Osteoblast (primary cell): ENCODE measurements around the gene SOBP. TPM values are rescaled to one million over a fixed set of nuclear protein-coding genes. Genes with fewer than 3 reads are reported as not detected.

Experiments
- DNase-seq: peaks from one replicate; pipeline ENCODE4 v3.0.0; 2011; ENCODE audit warnings: low spot score, mixed read lengths; ENCODE audit not compliant: insufficient read length; ENCODE audit errors: missing footprints
- H2AFZ ChIP-seq: 2 replicates; pipeline ENCODE4 v1.6.0; 2011; ENCODE audit warnings: mild to moderate bottlenecking, low read length
- H3K27ac ChIP-seq: 2 replicates; pipeline ENCODE4 v1.5.1; 2011; ENCODE audit warnings: mild to moderate bottlenecking, low read depth, low read length, moderate library complexity
- H3K27me3 ChIP-seq: 2 replicates; pipeline ENCODE4 v1.6.0; 2012; ENCODE audit warnings: mild to moderate bottlenecking, control low read depth, inconsistent platforms, low read length, moderate library complexity; ENCODE audit not compliant: insufficient read depth
- H3K36me3 ChIP-seq: 2 replicates; pipeline ENCODE4 v1.5.1; 2011; ENCODE audit warnings: mild to moderate bottlenecking, low read length, control low read depth, moderate library complexity; ENCODE audit not compliant: insufficient read depth
- H3K4me1 ChIP-seq: 2 replicates; pipeline ENCODE4 v1.5.1; 2011; ENCODE audit warnings: mild to moderate bottlenecking, low read length, control low read depth, moderate library complexity; ENCODE audit not compliant: insufficient read depth
- H3K4me2 ChIP-seq: 2 replicates; pipeline ENCODE4 v1.6.0; 2011; ENCODE audit warnings: mild to moderate bottlenecking, low read length; ENCODE audit not compliant: insufficient read depth
- H3K4me3 ChIP-seq: fragments of 200-600 bp; sonication (generic); 3 replicates; pipeline ENCODE4 v1.5.1; 2012; ENCODE audit warnings: mild to moderate bottlenecking, low read length, inconsistent platforms; ENCODE audit not compliant: insufficient read depth
- H3K79me2 ChIP-seq: 2 replicates; pipeline ENCODE4 v1.6.0; 2012; ENCODE audit warnings: mild to moderate bottlenecking, low read length, control low read depth, inconsistent platforms; ENCODE audit not compliant: insufficient read depth
- H3K9me3 ChIP-seq: 2 replicates; pipeline ENCODE4 v1.5.1; 2011; ENCODE audit warnings: low read depth, low read length, control low read depth
- H4K20me1 ChIP-seq: 2 replicates; pipeline ENCODE4 v1.6.0; 2012; ENCODE audit warnings: mild to moderate bottlenecking, low read length, control low read depth; ENCODE audit not compliant: insufficient read depth
- CTCF ChIP-seq: IDR thresholded peaks from 2 replicates; pipeline ENCODE4 v1.5.1; 2011; ENCODE audit warnings: mild to moderate bottlenecking, low read depth, low read length, moderate library complexity; ENCODE audit errors: extremely low read depth
- total RNA-seq: library from RNA; depleted of rRNA; stranded (reverse); fragments of >200 nt; gene quantifications from 2 replicates; pipeline ENCODE4 v1.2.3, GENCODE V29; 2012

Gene SOBP
- total RNA-seq, 1 donor = 3.6 TPM

DNA sequence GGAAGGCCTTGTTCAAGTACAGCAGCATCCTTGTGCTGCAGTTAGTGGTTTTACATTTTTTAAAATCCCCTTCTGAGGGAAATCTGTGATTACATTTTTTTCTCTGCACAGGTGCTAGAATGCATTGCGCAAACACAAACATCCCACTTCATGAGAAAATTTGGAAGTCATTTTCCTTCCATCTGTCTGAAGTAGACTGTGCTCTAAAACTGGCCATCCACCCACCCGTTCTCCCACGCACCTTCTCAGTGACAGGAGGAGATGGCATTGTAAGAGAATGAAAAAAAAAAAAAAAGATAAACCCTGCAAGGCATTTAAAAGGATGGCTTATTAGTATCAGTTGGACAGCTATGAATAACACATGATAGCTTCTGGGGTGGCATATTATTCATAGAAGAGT, 65.0 kb downstream of the SOBP start:
- H3K79me2 ChIP-seq = no peaks in the 10 kb centered on the region
- H3K4me1 ChIP-seq = no peaks in the 10 kb centered on the region
- TF ChIP-seq CTCF = no peak
- no peak overlapping the region for H3K4me2 ChIP-seq
- no peaks in the 10 kb centered on the region for H3K27me3 ChIP-seq
- H4K20me1 ChIP-seq = no peaks in the 10 kb centered on the region
- H3K9me3 ChIP-seq = no peaks in the 10 kb centered on the region
- H3K36me3 ChIP-seq = no peaks in the 10 kb centered on the region
- no peak overlapping the region for H2AFZ ChIP-seq
- no peak overlapping the region for H3K27ac ChIP-seq
- no peak overlapping the region for H3K4me3 ChIP-seq
- no peak for DNase-seq

DNA sequence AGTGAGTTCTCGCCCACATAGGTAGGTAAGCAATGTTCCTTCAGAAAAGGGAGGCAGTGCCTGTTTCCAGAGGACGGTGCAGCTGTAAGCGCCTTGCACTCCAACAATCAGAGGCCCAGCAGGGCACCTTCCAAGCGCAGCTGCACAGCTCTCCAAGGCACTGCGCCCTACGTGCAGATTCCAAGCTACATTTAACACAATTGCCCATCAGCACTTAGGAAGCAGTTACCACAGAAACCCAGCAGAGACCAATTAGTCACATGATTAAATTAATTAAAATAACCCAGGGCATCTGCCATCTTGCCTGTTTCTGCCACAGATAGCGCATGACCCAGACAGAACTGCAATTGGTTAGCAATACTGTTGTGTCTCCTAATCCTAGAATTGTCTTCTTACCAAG, 65.5 kb downstream of the SOBP start:
- H3K4me2 ChIP-seq = no peak overlapping the region
- no peaks in the 10 kb centered on the region for H3K27me3 ChIP-seq
- no peak for DNase-seq
- no peak for TF ChIP-seq CTCF
- H3K36me3 ChIP-seq = no peaks in the 10 kb centered on the region
- H2AFZ ChIP-seq = no peak overlapping the region
- no peaks in the 10 kb centered on the region for H3K79me2 ChIP-seq
- H3K27ac ChIP-seq = no peak overlapping the region
- H3K4me3 ChIP-seq = no peak overlapping the region
- H3K9me3 ChIP-seq = no peaks in the 10 kb centered on the region
- H3K4me1 ChIP-seq = no peaks in the 10 kb centered on the region
- H4K20me1 ChIP-seq = no peaks in the 10 kb centered on the region

DNA sequence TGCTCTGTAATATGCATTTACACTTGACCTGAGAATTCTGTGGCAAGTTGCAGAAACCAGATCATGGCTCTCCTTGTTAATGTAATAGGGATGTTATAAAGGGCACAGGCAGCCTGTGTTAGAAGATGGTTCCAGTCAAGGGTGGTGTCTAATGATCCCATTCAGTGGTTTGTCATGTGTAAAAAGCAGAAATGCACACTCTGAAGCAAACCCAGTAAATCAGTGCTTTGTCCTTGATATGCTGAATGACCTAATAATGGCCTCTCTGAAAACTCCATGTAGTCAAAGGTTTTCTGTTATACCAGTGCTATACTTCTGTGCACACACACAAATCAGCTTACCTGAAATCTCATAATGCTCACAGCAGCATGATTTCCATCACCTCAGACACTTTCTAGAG, 66.2 kb downstream of the SOBP start:
- Histone ChIP-seq H3K79me2 (no peaks in the 10 kb centered on the region), H3K4me3 (no peak overlapping the region), H3K27me3 (no peaks in the 10 kb centered on the region), H3K4me1 (no peaks in the 10 kb centered on the region), H2AFZ (no peak overlapping the region), H3K9me3 (no peaks in the 10 kb centered on the region), H3K4me2 (no peak overlapping the region), H3K27ac (no peak overlapping the region), H4K20me1 (no peaks in the 10 kb centered on the region), H3K36me3 (no peaks in the 10 kb centered on the region)
- TF ChIP-seq CTCF = no peak
- DNase-seq = no peak

DNA sequence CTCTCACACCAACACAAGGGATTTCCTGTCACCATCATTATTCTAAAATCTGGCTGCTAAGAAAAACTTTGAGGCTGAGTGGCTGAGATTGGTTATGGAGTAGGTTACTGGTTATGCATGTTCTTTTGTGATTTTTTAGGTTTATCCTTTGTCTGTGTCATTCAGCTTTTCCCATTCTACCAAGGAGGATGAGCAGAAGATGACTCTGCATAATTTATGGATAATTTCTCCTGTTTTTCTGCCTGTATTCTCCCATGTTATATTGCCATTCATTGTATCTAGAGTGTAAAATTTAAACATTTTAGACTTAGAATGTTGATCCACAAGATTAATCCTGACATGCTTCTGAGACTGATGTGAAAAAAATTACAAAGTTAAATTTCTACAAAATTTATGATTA, 67.8 kb downstream of the SOBP start:
- Histone ChIP-seq H3K9me3 (no peaks in the 10 kb centered on the region), H4K20me1 (no peaks in the 10 kb centered on the region), H3K79me2 (no peaks in the 10 kb centered on the region), H3K4me2 (no peak overlapping the region), H3K36me3 (no peaks in the 10 kb centered on the region), H3K27me3 (no peaks in the 10 kb centered on the region), H3K27ac (no peak overlapping the region), H2AFZ (no peak overlapping the region), H3K4me1 (no peaks in the 10 kb centered on the region), H3K4me3 (no peak overlapping the region)
- TF ChIP-seq CTCF = no peak
- DNase-seq = no peak
